ENCODE data around the gene CDH4. TPM values are rescaled to one million over a fixed set of nuclear protein-coding genes. Genes with fewer than 3 reads are reported as not detected.

Gene CDH4
- total and polyA plus RNA-seq, 2 of the 4 experiments (the other 2 are of a cell fraction): 1.6 to 3.5 TPM

GRCh38 chr20:61492065-61492464, 240.0 kb downstream of the CDH4 start:
- Histone ChIP-seq H3K27ac (ENCODE audit: insufficient read depth, low read length) (no peak overlapping the region), H3K4me3 (ENCODE audit: insufficient read depth, low read depth, low read length) (no peak overlapping the region), H2BK15ac (ENCODE audit: low read depth, low read length) (no peak overlapping the region), H3K9me1 (ENCODE audit: insufficient read depth, low read length) (no peaks in the 10 kb centered on the region), H4K5ac (ENCODE audit: low read depth, low read length) (no peak overlapping the region), H3K36me3 (ENCODE audit: control insufficient read depth, insufficient read depth, low read length) (no peaks in the 10 kb centered on the region), H2BK20ac (ENCODE audit: low read depth, low read length) (no peak overlapping the region), H2AFZ (replicated peaks; ENCODE audit: low read length, poor library complexity) (no peak overlapping the region), H4K91ac (ENCODE audit: insufficient read depth, low read depth, low read length) (no peak overlapping the region), H2BK5ac (ENCODE audit: low read depth, low read length, poor library complexity, severe bottlenecking) (no peak overlapping the region), H3K9me3 (ENCODE audit: control insufficient read depth, insufficient read depth, low read length) (0 out of 2 replicates have a peak, but pooled peaks cover 1% of the 10 kb centered on the region), H4K8ac (ENCODE audit: low read depth in 2 of 2, low read length in 2 of 2) (no peak overlapping the region), H3K56ac (ENCODE audit: extremely low read depth, insufficient read depth, low read length) (no peak overlapping the region), H3K9ac (ENCODE audit: low read depth, low read length) (no peak overlapping the region), H3K4me2 (ENCODE audit: low read depth, low read length) (no peak overlapping the region), H3K4me1 (ENCODE audit: control insufficient read depth, insufficient read depth, low read length) (no peaks in the 10 kb centered on the region), H2BK120ac (ENCODE audit: low read depth, low read length) (no peak overlapping the region), H2AK9ac (replicated peaks; ENCODE audit: low read depth, low read length, poor library complexity) (no peak overlapping the region), H3K27me3 (ENCODE audit: control insufficient read depth, insufficient read depth, low read length) (no peaks in the 10 kb centered on the region), H3K4ac (ENCODE audit: low read depth, low read length) (no peak overlapping the region), H2AK5ac (ENCODE audit: low read depth, low read length) (no peak overlapping the region), H3K18ac (ENCODE audit: low read depth, low read length) (no peak overlapping the region), H4K20me1 (ENCODE audit: insufficient read depth, low read length) (no peaks in the 10 kb centered on the region), H3K23ac (ENCODE audit: low read depth, low read length) (no peak overlapping the region), H3K79me1 (ENCODE audit: low read depth in 1 of 2, low read length in 2 of 2) (no peaks in the 10 kb centered on the region; a peak in 1 of 4 replicates), H3K14ac (replicated peaks; ENCODE audit: low read depth, low read length) (no peak overlapping the region)
- TF ChIP-seq POLR2A (IDR thresholded peaks at IDR 0.05; ENCODE audit: low read depth, low read length): no peak
- TF ChIP-seq FOS (IDR thresholded peaks at IDR 0.05; ENCODE audit: low read depth, low read length): no peak
- no peak for TF ChIP-seq MXI1 (IDR thresholded peaks at IDR 0.05; ENCODE audit: borderline replicate concordance, low read depth, low read length)
- no peak for TF ChIP-seq RFX5 (IDR thresholded peaks at IDR 0.05; ENCODE audit: low read depth, low read length)
- no peak for TF ChIP-seq BHLHE40 (IDR thresholded peaks at IDR 0.05; ENCODE audit: low read depth, low read length)
- TF ChIP-seq NFE2L2 (IDR thresholded peaks at IDR 0.05; ENCODE audit: low read depth, low read length): no peak
- TF ChIP-seq CEBPB (IDR thresholded peaks at IDR 0.05; ENCODE audit: low read depth, low read length): no peak
- no peak for TF ChIP-seq RCOR1 (IDR thresholded peaks at IDR 0.05; ENCODE audit: insufficient replicate concordance, low read length)
- TF ChIP-seq MAFK (IDR thresholded peaks at IDR 0.05; ENCODE audit: low read depth, low read length): no peak
- TF ChIP-seq USF2 (IDR thresholded peaks at IDR 0.05; ENCODE audit: low read depth, low read length): no peak
- no peak for TF ChIP-seq CTCF (conservative IDR thresholded peaks at IDR 0.05; ENCODE audit: low read depth, low read length)
- no TSS peak for BruUV-seq (replicated peaks)
- 88% methylated on average over 3 of the region's 3 CpGs; no CpG with 5 or more reads in 1 of the 2 experiments for WGBS, 2 experiments (ENCODE audit: extremely low coverage in 2 of 2, insufficient read length in 1 of 2)
- DNase-seq: no peak
- ATAC-seq (ENCODE audit: low read depth): no peak
- ChIA-PET POLR2A (ENCODE audit: unreplicated experiment) (no interaction called here), CTCF (no interaction called here)
- dilution Hi-C loops (cut with HindIII; ENCODE audit: low sequenced_read_pairs, unreplicated experiment) (no loop called here), intact Hi-C loops (cut with micrococcal nuclease) (no loop called here), in situ Hi-C loops (cut with MboI; ENCODE audit: low sequenced_read_pairs) (no loop called here)

Data from IMR-90 (cell line).